Activated CD4-positive, CD25-positive, alpha-beta regulatory T cell treated with anti-CD3 and anti-CD28 coated beads, Interleukin-2, amount 50 U/mL, for 24 hours (primary cell): ENCODE data around the gene DHX58.

ENCODE experiments used
- ATAC-seq, 2 donors: fragments of 150-1000 bp; cut with Tn5 transposase; one replicate each; pipeline ENCODE4 v1.10.0; 2021; ENCODE audit warnings: mild to moderate bottlenecking in 1 of 2, moderate library complexity in 1 of 2

Gene DHX58

GRCh38 chr17:42081516-42082129 is 30.9 kb downstream of the DHX58 start:
- ATAC-seq = no peak

- ATAC-seq = no peak
Observed at GRCh38 chr17:42079541-42079940, 33.0 kb downstream of the DHX58 start.

GRCh38 chr17:42078396-42079043 is 34.0 kb downstream of the DHX58 start:
- ATAC-seq = no peak

- no peak for ATAC-seq
Observed at GRCh38 chr17:42077755-42078154, 34.8 kb downstream of the DHX58 start.

DNA sequence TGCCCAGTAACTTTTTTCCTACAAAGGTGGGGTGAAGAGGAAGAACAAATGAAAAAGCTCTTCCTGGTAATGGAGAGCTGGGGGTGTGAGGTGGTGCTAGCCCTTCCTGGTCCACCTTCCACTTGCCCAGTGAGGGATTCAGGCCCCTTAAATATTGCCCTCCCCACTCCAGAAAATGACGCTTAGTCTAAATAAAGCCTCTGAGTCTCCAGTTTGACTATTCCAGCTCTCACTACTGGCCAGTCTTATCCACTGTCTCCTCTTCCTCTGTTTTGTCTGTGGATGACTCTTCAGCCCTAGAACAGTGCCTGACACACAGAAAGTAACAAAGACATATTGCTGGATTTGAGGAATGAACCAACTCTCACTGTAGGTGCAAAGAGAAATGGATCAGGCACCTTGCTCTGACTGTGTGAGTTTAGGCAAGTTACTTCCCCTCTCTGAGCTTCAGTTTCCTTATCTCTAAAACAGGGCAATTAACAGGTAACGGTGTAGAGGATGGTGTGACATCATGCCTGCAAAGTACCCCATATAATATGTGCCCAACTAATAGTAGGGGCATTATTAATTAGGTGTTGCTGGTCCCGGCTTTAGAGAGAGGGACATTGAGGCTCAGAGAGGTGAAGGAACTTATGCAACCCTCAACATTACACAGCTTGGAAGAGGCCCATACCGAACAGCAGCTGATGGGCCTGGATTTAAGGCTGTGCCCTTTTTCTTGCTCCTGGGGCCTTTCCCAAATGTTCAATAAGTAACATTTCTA is 35.5 kb downstream of the DHX58 start:
- ATAC-seq = no peak

DNA sequence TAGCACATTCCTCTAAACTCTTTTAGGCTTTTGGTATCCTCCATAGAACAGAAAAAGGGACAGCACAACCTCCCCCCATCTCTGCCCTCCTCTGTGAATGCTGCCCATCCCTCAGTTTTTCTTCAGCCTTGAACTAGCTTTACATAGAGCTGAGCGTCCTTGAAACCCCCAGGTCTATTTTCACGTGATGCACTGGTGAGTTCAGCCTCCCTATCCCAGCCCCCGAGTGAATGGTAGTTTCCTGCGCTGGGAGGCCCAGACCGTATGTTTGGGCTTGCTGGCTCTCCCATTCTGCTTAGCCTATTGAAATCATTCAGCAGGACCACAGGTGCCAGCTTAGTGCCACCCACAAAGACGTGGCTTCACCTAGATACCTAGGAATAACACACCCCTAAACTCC is 36.7 kb downstream of the DHX58 start:
- ATAC-seq = no peak

GRCh38 chr17:42072323-42073187 is 40.0 kb downstream of the DHX58 start:
- peak; percentile 7 to 33 for ATAC-seq

DNA sequence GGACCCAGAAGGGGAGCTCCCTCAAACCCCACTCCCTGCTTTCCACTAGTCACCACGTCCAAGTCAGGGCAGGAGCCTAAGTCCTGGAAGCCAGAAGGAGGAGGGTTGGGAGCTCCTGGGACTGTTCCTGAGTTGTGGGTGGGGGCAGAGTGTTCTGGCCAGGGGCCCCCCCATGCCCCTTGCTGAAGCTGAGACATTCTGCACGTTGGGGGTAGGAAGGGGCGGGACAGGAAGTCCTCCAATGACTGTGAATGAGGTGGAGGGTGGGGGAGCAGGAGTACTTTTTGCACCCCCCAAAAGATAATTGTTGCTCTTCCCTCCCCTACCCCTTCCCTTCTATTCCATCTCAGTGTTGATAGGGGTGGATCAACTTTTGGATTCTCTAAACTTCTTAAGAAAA is 40.7 kb downstream of the DHX58 start:
- ATAC-seq = no peak

DNA sequence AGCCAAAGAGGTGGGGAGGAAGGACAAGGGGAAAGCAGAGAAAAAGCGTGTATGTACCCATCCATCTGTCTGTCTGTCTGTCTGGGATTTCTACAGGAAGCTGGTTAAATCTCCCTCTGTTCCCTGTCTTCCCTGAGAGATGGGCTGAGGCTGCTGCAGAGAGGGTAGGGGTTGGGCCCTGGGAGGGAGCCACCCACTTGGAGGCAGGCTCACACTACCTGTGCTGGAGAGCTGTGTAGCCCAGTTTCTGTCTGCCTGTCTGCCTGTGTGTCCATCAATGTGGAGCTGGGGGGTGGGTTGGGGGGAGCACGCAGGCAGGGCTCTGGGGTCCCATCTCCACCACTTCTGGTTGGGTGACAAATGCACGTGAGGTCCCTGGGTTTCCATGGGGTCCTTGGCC is 43.5 kb downstream of the DHX58 start:
- ATAC-seq = no peak

DNA sequence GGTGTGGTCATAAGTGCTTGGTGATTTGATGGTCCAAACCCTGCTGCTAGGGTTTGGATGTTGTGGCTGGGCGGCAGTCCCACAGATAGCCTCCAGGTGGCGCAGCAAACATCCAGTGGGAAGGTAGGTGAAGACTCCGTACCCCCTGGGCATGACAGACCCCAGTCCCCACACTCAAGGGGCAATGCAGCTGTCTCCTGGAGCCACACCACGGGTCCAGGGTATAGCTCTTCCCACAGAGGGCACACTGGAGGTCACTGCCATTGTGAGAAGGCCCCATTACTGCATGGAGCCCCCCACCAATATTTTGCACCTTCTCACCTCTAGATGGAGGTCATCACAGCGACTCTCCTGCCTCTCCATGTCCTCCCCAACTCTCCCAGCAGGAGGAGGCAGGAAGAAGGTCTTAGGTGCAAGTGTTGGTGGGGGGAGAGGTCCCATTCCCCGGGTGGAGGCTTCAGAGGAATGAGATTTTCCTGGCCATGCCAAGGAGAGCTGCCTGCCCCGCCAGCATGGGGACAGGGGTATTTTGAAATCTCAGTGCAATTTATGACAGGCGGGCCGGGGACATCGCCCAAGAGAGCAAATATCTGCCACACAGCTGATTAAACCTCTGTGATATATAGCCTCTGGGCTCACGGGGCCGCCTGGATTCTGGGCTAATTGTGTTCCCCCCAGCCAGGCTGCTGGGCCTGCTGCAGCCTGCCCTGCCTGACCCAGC is 45.0 kb downstream of the DHX58 start:
- ATAC-seq = peak; percentile 47 to 52

DNA sequence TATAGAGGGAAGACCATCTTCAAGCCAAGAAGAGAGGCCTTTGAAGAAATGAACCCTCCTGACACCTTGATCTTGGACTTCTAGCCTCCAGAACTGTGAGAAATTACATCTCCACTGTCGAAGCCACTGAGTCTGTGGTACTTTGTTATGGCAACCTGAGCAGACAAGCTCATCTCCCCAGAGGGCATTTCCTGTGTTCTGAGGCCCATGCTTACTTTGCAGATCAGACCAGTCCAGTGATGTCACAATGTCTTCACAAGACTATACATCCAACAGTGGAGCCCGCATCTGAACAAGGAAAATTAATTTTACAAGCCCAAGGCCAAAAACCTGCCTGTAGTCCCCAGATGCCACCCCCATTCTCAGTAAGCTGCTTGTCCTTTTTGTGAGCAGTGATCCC is 47.3 kb downstream of the DHX58 start:
- no peak for ATAC-seq

DNA sequence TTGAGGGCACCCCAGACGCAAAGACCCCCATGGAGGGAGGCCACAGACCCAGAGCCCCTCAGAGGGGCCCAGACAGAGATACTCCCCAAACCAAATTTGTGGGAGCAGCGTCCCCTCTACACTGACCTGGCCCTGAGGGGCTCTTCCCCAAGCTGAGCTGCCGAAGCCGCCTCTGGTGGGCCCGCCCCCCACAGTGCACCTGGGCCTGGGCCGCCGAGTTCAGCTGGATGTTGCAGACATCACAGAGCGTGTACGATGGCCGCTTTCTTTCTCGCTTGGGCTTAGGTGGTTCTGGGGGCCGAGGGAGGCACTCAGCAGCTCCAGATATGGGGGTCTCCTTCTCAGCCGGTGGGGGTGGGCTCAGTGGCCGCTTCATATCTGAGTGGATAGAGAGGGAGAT is 49.8 kb downstream of the DHX58 start:
- no peak for ATAC-seq

GRCh38 chr17:42061646-42062487 is 50.6 kb downstream of the DHX58 start:
- no peak for ATAC-seq

DNA sequence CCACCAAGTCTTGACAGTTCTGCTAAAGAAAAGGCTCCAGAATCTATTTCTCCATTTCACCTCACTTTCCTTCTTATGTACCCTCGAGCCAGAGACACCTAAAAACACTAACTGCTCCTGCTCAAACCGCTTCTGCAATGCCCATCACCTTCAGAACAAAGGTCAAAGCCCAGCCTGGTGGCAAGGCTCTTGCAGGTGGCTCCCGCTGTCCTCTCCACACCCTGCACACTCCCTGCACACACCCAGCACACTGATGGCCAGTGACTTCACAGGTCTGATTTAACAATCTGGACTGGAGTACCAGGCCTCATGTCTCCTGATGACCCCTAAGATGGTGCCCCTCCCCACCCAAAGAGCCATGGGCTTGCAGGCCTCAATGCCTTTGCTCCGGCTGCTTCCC is 52.3 kb downstream of the DHX58 start:
- ATAC-seq = no peak

GRCh38 chr17:42059815-42060214 is 52.7 kb downstream of the DHX58 start:
- ATAC-seq = no peak

DNA sequence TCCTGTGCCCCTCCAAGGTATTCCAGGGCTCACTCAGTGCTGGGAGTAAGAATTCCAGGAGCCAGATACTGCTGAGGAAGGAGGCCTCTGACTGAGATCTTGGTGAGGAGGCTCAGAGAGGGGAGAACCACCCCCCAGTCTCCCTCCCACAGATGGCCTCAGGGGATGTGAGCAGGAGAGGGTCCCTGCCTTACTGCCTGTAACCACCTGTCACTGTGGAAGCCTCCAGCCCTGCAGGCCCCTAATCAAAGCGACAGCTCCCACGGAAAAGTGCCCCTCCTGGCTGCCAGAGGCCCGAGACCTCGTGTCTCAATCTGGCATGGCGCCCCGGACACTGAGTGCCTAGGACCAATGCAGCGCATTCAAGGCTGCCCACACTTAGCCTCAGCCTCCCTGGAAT is 54.5 kb downstream of the DHX58 start:
- no peak for ATAC-seq

- ATAC-seq = no peak
Observed at GRCh38 chr17:42056635-42057034, 55.9 kb downstream of the DHX58 start.

- no peak for ATAC-seq
Observed at GRCh38 chr17:42055496-42055895, 57.0 kb downstream of the DHX58 start.

DNA sequence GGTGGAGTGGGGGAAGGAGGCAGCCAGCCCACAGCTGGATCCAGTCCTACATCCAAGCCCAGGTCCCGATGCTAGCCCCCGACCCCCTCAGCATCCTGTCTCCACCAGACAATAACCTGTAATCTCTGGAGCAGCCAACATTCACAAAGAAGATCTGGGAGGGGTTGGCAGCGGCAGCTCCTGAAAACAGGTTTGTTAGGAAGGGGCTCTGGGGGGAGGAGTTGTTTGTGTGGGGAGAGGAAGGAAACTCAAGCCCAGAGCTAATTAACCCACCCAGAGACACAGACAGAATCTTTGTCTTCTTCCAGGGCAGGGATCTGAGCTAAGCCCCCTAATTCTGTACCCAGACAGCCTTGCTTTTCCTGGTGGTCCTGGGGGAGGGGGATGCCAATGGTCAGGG is 57.5 kb downstream of the DHX58 start:
- no peak for ATAC-seq

DNA sequence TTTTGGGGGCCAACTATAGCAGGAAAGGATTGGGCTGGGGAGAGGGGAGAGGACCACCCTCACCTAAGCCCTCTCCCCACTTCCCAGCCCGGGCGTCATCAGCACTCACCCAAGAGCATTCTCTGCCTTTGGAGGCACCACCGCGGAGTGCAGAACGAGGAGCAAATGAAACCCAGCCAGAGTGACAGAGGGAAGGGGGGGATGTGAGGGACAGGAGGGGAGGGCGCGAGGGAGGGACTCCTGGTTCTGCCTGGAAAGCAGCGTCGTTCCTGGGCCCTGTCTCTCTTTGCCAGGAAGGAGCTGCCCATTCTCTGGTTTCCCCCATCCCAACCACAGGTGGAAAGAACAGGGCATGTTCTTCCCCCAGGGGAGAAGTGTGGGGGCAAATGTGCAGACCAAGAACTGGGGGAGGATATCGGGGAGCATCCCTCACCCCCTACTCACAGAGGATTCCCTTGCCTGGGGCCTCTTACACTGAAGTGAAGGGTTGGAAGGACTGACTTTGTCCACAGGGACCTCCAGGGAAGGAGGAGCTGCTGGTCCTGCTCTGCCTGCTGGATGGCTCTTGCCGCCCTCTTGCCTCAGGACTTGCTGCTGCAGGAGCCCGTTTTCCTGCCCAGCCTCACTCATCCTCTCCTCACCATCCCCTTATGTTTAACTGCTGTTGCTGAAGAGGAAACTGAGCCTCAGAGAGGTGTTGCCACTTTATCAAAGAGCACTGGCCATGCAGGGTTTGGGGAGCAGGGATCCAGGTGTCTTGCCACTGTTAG is 58.6 kb downstream of the DHX58 start:
- no peak for ATAC-seq
